D721Med (cell line): Measurements from ENCODE around the gene MICAL2.

Experiments used
- DNase-seq: peaks from one replicate; pipeline ENCODE4 v3.0.0; 2011; ENCODE audit warnings: low spot score; ENCODE audit not compliant: insufficient read length
- FAIRE-seq: peaks from 2 replicates; lab custom pipeline; 2011; peaks lifted over from hg19 to GRCh38; lab: Jason Lieb, UNC
- TF ChIP-seq, protein P1 (sequence below): IDR thresholded peaks from 2 replicates; pipeline ENCODE4 v1.5.1; 2012; ENCODE audit warnings: mild to moderate bottlenecking, control low read depth; ENCODE audit not compliant: insufficient read depth; ENCODE audit errors: missing control alignments

Gene MICAL2

DNA sequence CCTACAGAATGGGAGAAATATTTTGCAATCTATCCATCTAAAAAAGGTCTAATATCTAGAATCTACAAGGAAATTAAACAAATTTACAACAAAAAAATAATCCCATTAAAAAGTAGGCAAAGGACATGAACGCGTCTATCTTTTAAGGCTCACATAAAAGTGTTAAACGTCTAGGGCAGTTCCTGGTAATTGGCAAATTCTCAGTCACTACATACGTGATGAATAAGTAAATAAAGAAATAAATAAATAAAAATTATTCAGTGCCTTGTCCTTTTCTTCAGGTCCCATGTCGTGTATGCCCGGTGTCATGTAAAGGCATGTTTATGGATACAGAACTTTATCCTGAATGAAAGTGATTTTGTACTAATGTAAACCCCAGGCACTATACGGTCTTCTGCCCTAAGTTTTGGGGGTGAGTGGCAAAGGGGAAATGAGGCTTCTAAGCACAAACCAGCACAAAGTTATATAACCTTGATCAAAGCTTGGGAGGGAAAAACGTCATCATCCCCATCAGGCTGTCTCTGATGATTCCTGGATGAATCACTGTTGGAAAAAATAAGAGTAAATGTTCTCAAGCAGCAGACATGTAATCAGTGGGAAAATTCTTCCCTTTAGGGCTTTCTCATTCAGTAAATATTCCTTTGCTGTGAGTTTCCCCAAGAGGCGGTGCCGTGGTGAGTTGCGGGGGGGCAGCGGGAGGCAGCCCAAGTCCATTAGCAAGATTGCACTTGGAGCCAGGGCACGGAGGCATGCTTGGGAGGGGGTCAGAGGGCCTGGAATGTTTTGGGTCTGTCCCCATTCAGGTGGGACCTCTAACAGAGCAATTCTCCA, 30.4 kb upstream of the MICAL2 start:
- no peak for DNase-seq
- FAIRE-seq, result no peak
- TF ChIP-seq, protein P1, sequence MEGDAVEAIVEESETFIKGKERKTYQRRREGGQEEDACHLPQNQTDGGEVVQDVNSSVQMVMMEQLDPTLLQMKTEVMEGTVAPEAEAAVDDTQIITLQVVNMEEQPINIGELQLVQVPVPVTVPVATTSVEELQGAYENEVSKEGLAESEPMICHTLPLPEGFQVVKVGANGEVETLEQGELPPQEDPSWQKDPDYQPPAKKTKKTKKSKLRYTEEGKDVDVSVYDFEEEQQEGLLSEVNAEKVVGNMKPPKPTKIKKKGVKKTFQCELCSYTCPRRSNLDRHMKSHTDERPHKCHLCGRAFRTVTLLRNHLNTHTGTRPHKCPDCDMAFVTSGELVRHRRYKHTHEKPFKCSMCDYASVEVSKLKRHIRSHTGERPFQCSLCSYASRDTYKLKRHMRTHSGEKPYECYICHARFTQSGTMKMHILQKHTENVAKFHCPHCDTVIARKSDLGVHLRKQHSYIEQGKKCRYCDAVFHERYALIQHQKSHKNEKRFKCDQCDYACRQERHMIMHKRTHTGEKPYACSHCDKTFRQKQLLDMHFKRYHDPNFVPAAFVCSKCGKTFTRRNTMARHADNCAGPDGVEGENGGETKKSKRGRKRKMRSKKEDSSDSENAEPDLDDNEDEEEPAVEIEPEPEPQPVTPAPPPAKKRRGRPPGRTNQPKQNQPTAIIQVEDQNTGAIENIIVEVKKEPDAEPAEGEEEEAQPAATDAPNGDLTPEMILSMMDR, result no peak

GRCh38 chr11:12083380-12083779, 27.0 kb upstream of the MICAL2 start:
- FAIRE-seq (no peak), DNase-seq (no peak)
- TF ChIP-seq, protein P1, result no peak

GRCh38 chr11:12084256-12084655, 26.1 kb upstream of the MICAL2 start:
- FAIRE-seq, result no peak
- TF ChIP-seq, protein P1, result no peak
- DNase-seq, result no peak

GRCh38 chr11:12085371-12086251, 24.8 kb upstream of the MICAL2 start:
- DNase-seq (no peak), FAIRE-seq (no peak)
- TF ChIP-seq, protein P1, result no peak

GRCh38 chr11:12086271-12087074, 23.9 kb upstream of the MICAL2 start:
- no peak for FAIRE-seq
- TF ChIP-seq, protein P1, result no peak
- no peak for DNase-seq

- FAIRE-seq (no peak), DNase-seq (no peak)
- TF ChIP-seq, protein P1, result no peak
Measured at GRCh38 chr11:12087075-12088004, 23.1 kb upstream of the MICAL2 start.
